K562 (cell line): Measurements from ENCODE around the gene SLC5A2. TPM values are rescaled to one million over a fixed set of nuclear protein-coding genes. Genes with fewer than 3 reads are reported as not detected.
A peak's percentile ranks its signal among the peaks of the same experiment; 100 is the strongest.

ENCODE experiments used
- BHLHE40 ChIP-seq: IDR thresholded peaks from 2 replicates; pipeline ENCODE4 v1.6.1; 2011; ENCODE audit warnings: low read length, improper control_type of control experiment
- CSDE1 ChIP-seq, 2 experiments: fragments of 450-650 bp; IDR thresholded peaks; 2 replicates each; pipeline ENCODE4 v1.6.1; 2016; ENCODE audit warnings: mild to moderate bottlenecking in 1 of 2
- ELF2 ChIP-seq: fragments of 250-450 bp; sonication (Bioruptor Pico); IDR thresholded peaks from 2 replicates; pipeline ENCODE4 v1.5.0; 2021; ENCODE audit warnings: mild to moderate bottlenecking
- ETS2 ChIP-seq: IDR thresholded peaks from 2 replicates; pipeline ENCODE4 v1.6.1; 2016; ENCODE audit warnings: borderline replicate concordance, missing genetic modification characterization, mild to moderate bottlenecking, moderate library complexity, missing compliant biosample characterization; ENCODE audit not compliant: poor library complexity, severe bottlenecking
- HIVEP1 ChIP-seq: fragments of 250-450 bp; sonication (Bioruptor Pico); IDR thresholded peaks from 2 replicates; pipeline ENCODE4 v1.4.0; 2020; ENCODE audit warnings: mild to moderate bottlenecking
- RBM25 ChIP-seq: fragments of 200-400 bp; formaldehyde crosslinking; IDR thresholded peaks from 2 replicates; pipeline ENCODE4 v1.6.1; 2018; ENCODE audit warnings: low read length, low read depth, moderate library complexity; ENCODE audit not compliant: severe bottlenecking
- RBM39 ChIP-seq: fragments of 200-400 bp; formaldehyde crosslinking; optimal IDR thresholded peaks from 2 replicates; pipeline ENCODE3; 2018; ENCODE audit warnings: low read depth, low read length
- TAF9B ChIP-seq: fragments of 450-650 bp; IDR thresholded peaks from 2 replicates; pipeline ENCODE4 v1.6.1; 2018; ENCODE audit warnings: mild to moderate bottlenecking; ENCODE audit not compliant: partially characterized antibody
- U2AF2 ChIP-seq: fragments of 200-400 bp; formaldehyde crosslinking; optimal IDR thresholded peaks from 2 replicates; pipeline ENCODE3; 2017; ENCODE audit warnings: low read depth, mild to moderate bottlenecking, low read length
- polyA plus RNA-seq, 8 experiments: library from polyadenylated mRNA; depleted of rRNA in 4 of 8; stranded (reverse) in 5 of 8; unstranded in 3 of 8; fragments of >200 nt; fragmentation: Nextera tagmentation in 2 of 8; fragmentation: Illumina TruSeq in 1 of 8; extraction: Ambion mirVana in 2 of 8; extraction: Trizol in 1 of 8; gene quantifications; 2 replicates each; pipeline versions ENCODE4 v1.2.1 to v1.2.3, GENCODE V29; 2011 to 2014; ENCODE audit warnings: inconsistent platforms in 1 of 8, missing spikeins in 1 of 8
- total RNA-seq, 7 experiments: library from RNA; depleted of rRNA in 6 of 7; stranded (reverse); fragments of >200 nt in 6 of 7; fragmentation: Illumina TruSeq in 2 of 7; extraction: Trizol in 2 of 7; gene quantifications; 2 replicates each; pipeline versions ENCODE4 v1.2.1 to v1.2.3, GENCODE V29; 2011 to 2021; ENCODE audit warnings: low replicate concordance in 1 of 7
- TF ChIP-seq, protein P1 (sequence below): fragments of 450-650 bp; IDR thresholded peaks from 2 replicates; pipeline ENCODE4 v1.6.1; 2016; ENCODE audit warnings: low read depth
- TF ChIP-seq, protein P2 (sequence below): sonication (generic); formaldehyde crosslinking; IDR thresholded peaks from 2 replicates; pipeline ENCODE4 v1.9.0; 2022; ENCODE audit warnings: mild to moderate bottlenecking, missing genetic modification reagents
- TF ChIP-seq, protein P3 (sequence below): IDR thresholded peaks from 2 replicates; pipeline ENCODE4 v1.6.1; 2011; ENCODE audit warnings: borderline replicate concordance, low read depth, mild to moderate bottlenecking, moderate library complexity, low read length; ENCODE audit not compliant: insufficient read depth, poor library complexity, severe bottlenecking
- TF ChIP-seq, protein P4 (sequence below): fragments of 450-650 bp; IDR thresholded peaks from 2 replicates; pipeline ENCODE4 v1.6.1; 2016

The SLC5A2 gene
- total and polyA plus RNA-seq, 9 of the 15 experiments (the other 6 are each of a cell fraction or from before 2014, with no cell fraction given): 0.07 to 2.7 (median 2.2) TPM; not detected in 6

DNA sequence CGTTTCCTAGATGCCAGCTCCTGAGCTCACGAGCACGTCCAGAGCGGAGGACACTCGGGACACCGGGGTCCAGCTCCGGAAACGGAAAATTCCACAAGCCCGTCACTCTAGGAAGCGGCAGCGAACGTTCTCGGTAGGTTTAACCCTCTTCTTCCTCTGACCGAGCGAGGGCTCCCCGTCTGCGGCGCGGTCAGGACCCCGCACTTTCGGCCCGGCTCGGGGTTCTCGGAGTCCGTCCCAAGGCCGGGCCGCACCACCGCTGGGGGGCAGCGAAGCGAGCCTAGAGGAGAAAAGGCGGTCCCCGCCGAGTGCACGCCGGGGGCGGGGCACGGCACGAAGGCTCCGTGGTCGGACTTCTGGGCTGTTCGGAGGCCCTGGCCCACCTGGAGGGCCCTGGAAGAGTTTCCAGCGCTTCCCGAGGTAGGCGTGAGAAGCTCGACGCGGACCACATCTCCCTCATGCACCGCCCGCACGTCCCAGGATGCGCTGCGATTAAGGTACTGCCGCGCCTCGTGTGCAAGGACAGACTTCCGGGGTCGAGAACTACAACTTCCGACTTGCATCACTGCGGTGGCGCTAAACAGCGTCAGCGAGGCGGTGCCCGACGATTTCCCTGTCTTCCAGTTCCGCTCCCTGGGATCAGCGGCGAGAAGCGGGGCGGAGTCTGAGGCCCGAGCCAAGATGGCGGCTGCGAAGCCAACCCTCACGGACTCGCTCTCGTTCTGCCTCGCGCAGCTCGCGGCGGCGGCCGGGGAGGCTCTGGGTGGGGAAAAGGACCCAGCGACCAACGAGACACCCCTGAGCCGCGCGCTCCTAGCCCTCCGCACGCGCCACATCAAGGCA is 23.9 kb upstream of the SLC5A2 start, which contains the start of gene ARMC5 (continued):
- TF ChIP-seq, protein P1, sequence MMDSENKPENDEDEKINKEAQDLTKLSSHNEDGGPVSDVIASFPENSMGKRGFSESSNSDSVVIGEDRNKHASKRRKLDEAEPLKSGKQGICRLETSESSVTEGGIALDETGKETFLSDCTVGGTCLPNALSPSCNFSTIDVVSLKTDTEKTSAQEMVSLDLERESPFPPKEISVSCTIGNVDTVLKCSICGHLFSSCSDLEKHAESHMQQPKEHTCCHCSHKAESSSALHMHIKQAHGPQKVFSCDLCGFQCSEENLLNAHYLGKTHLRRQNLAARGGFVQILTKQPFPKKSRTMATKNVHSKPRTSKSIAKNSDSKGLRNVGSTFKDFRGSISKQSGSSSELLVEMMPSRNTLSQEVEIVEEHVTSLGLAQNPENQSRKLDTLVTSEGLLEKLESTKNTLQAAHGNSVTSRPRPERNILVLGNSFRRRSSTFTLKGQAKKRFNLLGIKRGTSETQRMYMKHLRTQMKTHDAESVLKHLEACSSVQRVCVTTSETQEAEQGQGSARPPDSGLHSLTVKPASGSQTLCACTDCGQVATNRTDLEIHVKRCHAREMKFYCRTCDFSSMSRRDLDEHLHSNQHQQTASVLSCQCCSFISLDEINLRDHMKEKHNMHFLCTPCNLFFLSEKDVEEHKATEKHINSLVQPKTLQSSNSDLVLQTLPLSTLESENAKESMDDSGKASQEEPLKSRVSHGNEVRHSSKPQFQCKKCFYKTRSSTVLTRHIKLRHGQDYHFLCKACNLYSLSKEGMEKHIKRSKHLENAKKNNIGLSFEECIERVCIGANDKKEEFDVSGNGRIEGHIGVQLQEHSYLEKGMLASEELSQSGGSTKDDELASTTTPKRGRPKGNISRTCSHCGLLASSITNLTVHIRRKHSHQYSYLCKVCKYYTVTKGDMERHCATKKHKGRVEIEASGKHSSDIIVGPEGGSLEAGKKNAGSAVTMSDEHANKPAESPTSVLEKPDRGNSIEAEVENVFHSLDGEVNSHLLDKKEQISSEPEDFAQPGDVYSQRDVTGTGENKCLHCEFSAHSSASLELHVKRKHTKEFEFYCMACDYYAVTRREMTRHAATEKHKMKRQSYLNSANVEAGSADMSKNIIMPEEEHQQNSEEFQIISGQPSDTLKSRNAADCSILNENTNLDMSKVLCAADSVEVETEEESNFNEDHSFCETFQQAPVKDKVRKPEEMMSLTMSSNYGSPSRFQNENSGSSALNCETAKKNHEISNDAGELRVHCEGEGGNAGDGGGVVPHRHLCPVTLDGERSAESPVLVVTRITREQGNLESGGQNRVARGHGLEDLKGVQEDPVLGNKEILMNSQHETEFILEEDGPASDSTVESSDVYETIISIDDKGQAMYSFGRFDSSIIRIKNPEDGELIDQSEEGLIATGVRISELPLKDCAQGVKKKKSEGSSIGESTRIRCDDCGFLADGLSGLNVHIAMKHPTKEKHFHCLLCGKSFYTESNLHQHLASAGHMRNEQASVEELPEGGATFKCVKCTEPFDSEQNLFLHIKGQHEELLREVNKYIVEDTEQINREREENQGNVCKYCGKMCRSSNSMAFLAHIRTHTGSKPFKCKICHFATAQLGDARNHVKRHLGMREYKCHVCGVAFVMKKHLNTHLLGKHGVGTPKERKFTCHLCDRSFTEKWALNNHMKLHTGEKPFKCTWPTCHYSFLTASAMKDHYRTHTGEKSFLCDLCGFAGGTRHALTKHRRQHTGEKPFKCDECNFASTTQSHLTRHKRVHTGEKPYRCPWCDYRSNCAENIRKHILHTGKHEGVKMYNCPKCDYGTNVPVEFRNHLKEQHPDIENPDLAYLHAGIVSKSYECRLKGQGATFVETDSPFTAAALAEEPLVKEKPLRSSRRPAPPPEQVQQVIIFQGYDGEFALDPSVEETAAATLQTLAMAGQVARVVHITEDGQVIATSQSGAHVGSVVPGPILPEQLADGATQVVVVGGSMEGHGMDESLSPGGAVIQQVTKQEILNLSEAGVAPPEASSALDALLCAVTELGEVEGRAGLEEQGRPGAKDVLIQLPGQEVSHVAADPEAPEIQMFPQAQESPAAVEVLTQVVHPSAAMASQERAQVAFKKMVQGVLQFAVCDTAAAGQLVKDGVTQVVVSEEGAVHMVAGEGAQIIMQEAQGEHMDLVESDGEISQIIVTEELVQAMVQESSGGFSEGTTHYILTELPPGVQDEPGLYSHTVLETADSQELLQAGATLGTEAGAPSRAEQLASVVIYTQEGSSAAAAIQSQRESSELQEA: peak; percentile 89
- TF ChIP-seq CSDE1 (IDR thresholded peaks at IDR 0.05) (no peak), ETS2 (tag) (no peak), TAF9B (peak; percentile 95), BHLHE40 (peak; percentile 26; the same call in 1 of the 2 replicates), ELF2 (CRISPR knock-in tag) (peak; percentile 97), U2AF2 (no peak), HIVEP1 (0 out of 2 replicates have a peak, but pooled peaks have one; percentile 59), RBM39 (no peak), RBM25 (no peak)
- TF ChIP-seq, protein P2, sequence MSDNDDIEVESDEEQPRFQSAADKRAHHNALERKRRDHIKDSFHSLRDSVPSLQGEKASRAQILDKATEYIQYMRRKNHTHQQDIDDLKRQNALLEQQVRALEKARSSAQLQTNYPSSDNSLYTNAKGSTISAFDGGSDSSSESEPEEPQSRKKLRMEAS (CRISPR knock-in tag): peak; percentile 95
- TF ChIP-seq, protein P3, sequence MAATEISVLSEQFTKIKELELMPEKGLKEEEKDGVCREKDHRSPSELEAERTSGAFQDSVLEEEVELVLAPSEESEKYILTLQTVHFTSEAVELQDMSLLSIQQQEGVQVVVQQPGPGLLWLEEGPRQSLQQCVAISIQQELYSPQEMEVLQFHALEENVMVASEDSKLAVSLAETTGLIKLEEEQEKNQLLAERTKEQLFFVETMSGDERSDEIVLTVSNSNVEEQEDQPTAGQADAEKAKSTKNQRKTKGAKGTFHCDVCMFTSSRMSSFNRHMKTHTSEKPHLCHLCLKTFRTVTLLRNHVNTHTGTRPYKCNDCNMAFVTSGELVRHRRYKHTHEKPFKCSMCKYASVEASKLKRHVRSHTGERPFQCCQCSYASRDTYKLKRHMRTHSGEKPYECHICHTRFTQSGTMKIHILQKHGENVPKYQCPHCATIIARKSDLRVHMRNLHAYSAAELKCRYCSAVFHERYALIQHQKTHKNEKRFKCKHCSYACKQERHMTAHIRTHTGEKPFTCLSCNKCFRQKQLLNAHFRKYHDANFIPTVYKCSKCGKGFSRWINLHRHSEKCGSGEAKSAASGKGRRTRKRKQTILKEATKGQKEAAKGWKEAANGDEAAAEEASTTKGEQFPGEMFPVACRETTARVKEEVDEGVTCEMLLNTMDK: peak; percentile 92
- TF ChIP-seq, protein P4, sequence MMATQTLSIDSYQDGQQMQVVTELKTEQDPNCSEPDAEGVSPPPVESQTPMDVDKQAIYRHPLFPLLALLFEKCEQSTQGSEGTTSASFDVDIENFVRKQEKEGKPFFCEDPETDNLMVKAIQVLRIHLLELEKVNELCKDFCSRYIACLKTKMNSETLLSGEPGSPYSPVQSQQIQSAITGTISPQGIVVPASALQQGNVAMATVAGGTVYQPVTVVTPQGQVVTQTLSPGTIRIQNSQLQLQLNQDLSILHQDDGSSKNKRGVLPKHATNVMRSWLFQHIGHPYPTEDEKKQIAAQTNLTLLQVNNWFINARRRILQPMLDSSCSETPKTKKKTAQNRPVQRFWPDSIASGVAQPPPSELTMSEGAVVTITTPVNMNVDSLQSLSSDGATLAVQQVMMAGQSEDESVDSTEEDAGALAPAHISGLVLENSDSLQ: peak; percentile 25; the same call in 1 of the 2 replicates
